Endothelial cell of umbilical vein (primary cell): ENCODE results near the gene EHF. TPM values are rescaled to one million over a fixed set of nuclear protein-coding genes. Genes with fewer than 3 reads are reported as not detected.
A peak's percentile ranks its signal among the peaks of the same experiment; 100 is the strongest.

Experiments
- BruUV-seq: library from RNA; stranded (reverse); fragments of 400-500 nt; replicated peaks from 2 replicates; lab custom pipeline; 2021; lab: Mats Ljungman, UMichigan
- CTCF ChIA-PET: fragments of 300-600, 350-600 bp; sonication (Branson Sonifier 250); formaldehyde crosslinking; loops from one replicate; lab custom pipeline; 2021; ENCODE audit warnings: antibody characterized with exemption, inconsistent platforms; lab: Charles Lee
- POLR2A ChIA-PET: fragments of 300-600, 350-600 bp; sonication (Branson Sonifier 250); formaldehyde crosslinking; loops from one replicate; lab custom pipeline; 2021; ENCODE audit warnings: antibody characterized with exemption, inconsistent platforms; lab: Charles Lee
- DNase-seq: peaks from one replicate; pipeline ENCODE4 v3.0.0-alpha.2; 2011; ENCODE audit warnings: low read depth, low spot score
- FAIRE-seq: peaks from 2 replicates; lab custom pipeline; 2011; peaks lifted over from hg19 to GRCh38; lab: Jason Lieb, UNC
- H2AFZ ChIP-seq: 2 replicates; pipeline ENCODE4 v1.6.0; 2012; ENCODE audit warnings: low read depth, low read length, control low read depth, inconsistent platforms
- H3K27ac ChIP-seq: 2 replicates; pipeline ENCODE4 v1.5.1; 2011; ENCODE audit warnings: low read depth, mild to moderate bottlenecking, control low read depth, low read length, moderate library complexity; ENCODE audit not compliant: insufficient read depth
- H3K27me3 ChIP-seq, 2 experiments: 2 replicates each; pipeline versions ENCODE4 v1.6.0 to v1.6.1; 2011; ENCODE audit warnings: low read length in 2 of 2, mixed read lengths in 1 of 2; ENCODE audit not compliant: control insufficient read depth in 2 of 2, insufficient read depth in 2 of 2
- H3K36me3 ChIP-seq, 2 experiments: 2 replicates in 1 of 2; 3 replicates in 1 of 2; pipeline ENCODE4 v1.5.1; 2011; ENCODE audit warnings: low read length in 2 of 2, mild to moderate bottlenecking in 1 of 2, moderate library complexity in 1 of 2; ENCODE audit not compliant: control insufficient read depth in 2 of 2, insufficient read depth in 2 of 2; ENCODE audit errors: extremely low read depth in 1 of 2
- H3K4me1 ChIP-seq: 3 replicates; pipeline ENCODE4 v1.5.1; 2011; ENCODE audit warnings: mild to moderate bottlenecking, low read length; ENCODE audit not compliant: control insufficient read depth, insufficient read depth; ENCODE audit errors: extremely low read depth
- H3K4me2 ChIP-seq: 2 replicates; pipeline ENCODE4 v1.6.1; 2011; ENCODE audit warnings: low read length, control low read depth, mixed read lengths; ENCODE audit not compliant: insufficient read depth
- H3K4me3 ChIP-seq, 3 experiments: fragments of 200-600 bp in 1 of 3; sonication (generic), shearing (Covaris generic) in 1 of 3; replicated peaks in 1 of 3; 2 replicates each; pipeline ENCODE4 v1.5.1; 2011 to 2016; ENCODE audit warnings: control low read depth in 3 of 3, low read length in 3 of 3, mild to moderate bottlenecking in 2 of 3, inconsistent platforms in 1 of 3, low read depth in 1 of 3, moderate library complexity in 1 of 3; ENCODE audit not compliant: insufficient read depth in 1 of 3
- H3K79me2 ChIP-seq: 2 replicates; pipeline ENCODE4 v1.6.0; 2012; ENCODE audit warnings: low read length, inconsistent platforms; ENCODE audit not compliant: control insufficient read depth, insufficient read depth
- H3K9ac ChIP-seq: replicated peaks from 2 replicates; pipeline ENCODE3; 2011; ENCODE audit warnings: low read length, control low read depth; ENCODE audit not compliant: insufficient read depth; ENCODE audit errors: extremely low read depth
- H3K9me1 ChIP-seq: replicated peaks from 3 replicates; pipeline ENCODE4 v1.6.0; 2011; ENCODE audit warnings: mild to moderate bottlenecking, low read length; ENCODE audit not compliant: control insufficient read depth, insufficient read depth; ENCODE audit errors: extremely low read depth
- H3K9me3 ChIP-seq: replicated peaks from 2 replicates; pipeline ENCODE4 v1.5.1; 2012; ENCODE audit warnings: low read length, inconsistent platforms; ENCODE audit not compliant: control insufficient read depth, insufficient read depth
- H4K20me1 ChIP-seq: replicated peaks from 2 replicates; pipeline ENCODE3; 2011; ENCODE audit warnings: mild to moderate bottlenecking, low read length; ENCODE audit not compliant: control insufficient read depth, insufficient read depth; ENCODE audit errors: extremely low read depth
- CTCF ChIP-seq, 2 donors: IDR thresholded peaks; 1 replicate in 1 of 2; 2 replicates in 1 of 2; pipeline ENCODE4 v1.5.1; 2011; ENCODE audit warnings: low read length in 2 of 2, mild to moderate bottlenecking in 2 of 2, moderate library complexity in 2 of 2, control low read depth in 1 of 2, inconsistent platforms in 1 of 2, low read depth in 1 of 2; ENCODE audit not compliant: insufficient read depth in 1 of 2; ENCODE audit errors: extremely low read depth in 1 of 2
- EZH2 ChIP-seq: IDR thresholded peaks from 2 replicates; pipeline ENCODE4 v1.6.1; 2012; ENCODE audit warnings: borderline replicate concordance, low read depth, mild to moderate bottlenecking, moderate library complexity, low read length, inconsistent platforms; ENCODE audit not compliant: severe bottlenecking
- FOS ChIP-seq: IDR thresholded peaks from 2 replicates; pipeline ENCODE4 v1.6.1; 2011; ENCODE audit warnings: mild to moderate bottlenecking, low read length, moderate library complexity, borderline replicate concordance; ENCODE audit not compliant: insufficient read depth
- GATA2 ChIP-seq: IDR thresholded peaks from 2 replicates; pipeline ENCODE4 v1.7.0; 2011; ENCODE audit warnings: low read depth, mild to moderate bottlenecking, moderate library complexity, mixed read lengths, low read length; ENCODE audit not compliant: insufficient read length, insufficient read depth
- JUN ChIP-seq: IDR thresholded peaks from 2 replicates; pipeline ENCODE4 v1.6.1; 2011; ENCODE audit warnings: borderline replicate concordance, low read depth; ENCODE audit not compliant: insufficient read length, insufficient read depth
- MAX ChIP-seq: IDR thresholded peaks from 2 replicates; pipeline ENCODE4 v1.6.1; 2011; ENCODE audit not compliant: insufficient read depth, insufficient read length
- MYC ChIP-seq: IDR thresholded peaks from one replicate; pipeline ENCODE4 v1.6.1; 2011; ENCODE audit warnings: mild to moderate bottlenecking, low read depth, low read length
- POLR2A ChIP-seq: IDR thresholded peaks from 2 replicates; pipeline ENCODE4 v1.6.1; 2012; ENCODE audit warnings: low read depth, mild to moderate bottlenecking, control low read depth, low read length
- POLR2AphosphoS5 ChIP-seq: IDR thresholded peaks from 2 replicates; pipeline ENCODE4 v1.6.1; 2012; ENCODE audit warnings: low read depth, mild to moderate bottlenecking, control low read depth, low read length, moderate library complexity; ENCODE audit not compliant: insufficient read depth
- dilution Hi-C: fragments of 300-500 bp; cut with MboI; formaldehyde crosslinking; loops from one replicate; pipeline ENCODE4 v1.15.0; 2019; ENCODE audit warnings: low sequenced_read_pairs; ENCODE audit not compliant: extremely low pct_ligation_motif_present
- intact Hi-C: fragments of 100-400 bp; cut with micrococcal nuclease; formaldehyde crosslinking; loops from one replicate; pipeline ENCODE4 v1.10.0; 2022
- polyA plus RNA-seq, 4 experiments: library from polyadenylated mRNA; depleted of rRNA in 3 of 4; stranded (reverse) in 3 of 4; unstranded in 1 of 4; fragments of >200 nt; gene quantifications; 2 replicates each; pipeline versions ENCODE4 v1.2.1 to v1.2.3, GENCODE V29; 2011 to 2012; ENCODE audit warnings: missing spikeins in 1 of 4
- total RNA-seq: library from RNA; stranded (reverse); gene quantifications from 2 replicates; pipeline ENCODE4 v1.2.3, GENCODE V29; 2021

The EHF gene
- total and polyA plus RNA-seq, 2 donors (not counting 3 experiments of a cell fraction or from before 2014, with no cell fraction given) = not detected

GRCh38 chr11:34644669-34645406 lies 23.9 kb downstream of the EHF start:
- POLR2A ChIA-PET = no interaction called here

GRCh38 chr11:34646431-34646830 lies 25.5 kb downstream of the EHF start:
- Histone ChIP-seq H3K27me3 (peaks cover 2 to 3% of the 10 kb centered on the region in 2 experiments), H2AFZ (no peak overlapping the region), H3K9ac (no peak overlapping the region), H3K9me1 (no peaks in the 10 kb centered on the region), H3K4me2 (no peak overlapping the region), H3K79me2 (no peaks in the 10 kb centered on the region), H3K4me1 (no peaks in the 10 kb centered on the region), H3K36me3 (no peaks in the 10 kb centered on the region), H4K20me1 (no peaks in the 10 kb centered on the region), H3K4me3 (no peak overlapping the region), H3K27ac (no peak overlapping the region), H3K9me3 (no peaks in the 10 kb centered on the region)
- FAIRE-seq (no peak), DNase-seq (no peak)
- dilution Hi-C loops (no loop called here), intact Hi-C loops (no loop called here)
- POLR2A ChIA-PET = no interaction called here
- BruUV-seq = no TSS peak
- TF ChIP-seq MAX = no peak
- TF ChIP-seq POLR2AphosphoS5 = no peak
- no peak for TF ChIP-seq CTCF (IDR thresholded peaks at IDR 0.05; ENCODE audit: extremely low read depth in 1 of 2, insufficient read depth in 1 of 2, low read depth in 1 of 2, low read length in 2 of 2)
- no peak for TF ChIP-seq JUN
- no peak for TF ChIP-seq POLR2A
- no peak for TF ChIP-seq EZH2
- TF ChIP-seq MYC = no peak
- no peak for TF ChIP-seq GATA2
- TF ChIP-seq FOS = no peak
- CTCF ChIA-PET = no interaction called here

More at GRCh38 chr11:34644669-34645406, 23.9 kb downstream of the EHF start:
- FAIRE-seq = no peak
- no peaks in the 10 kb centered on the region for H3K4me1 ChIP-seq
- TF ChIP-seq FOS (peak; percentile 26), MYC (no peak)
- H3K9ac ChIP-seq = no peak overlapping the region
- peaks cover 2 to 6% of the 10 kb centered on the region in 2 experiments for H3K27me3 ChIP-seq
- no peak overlapping the region for H3K27ac ChIP-seq
- no peaks in the 10 kb centered on the region for H3K79me2 ChIP-seq
- intact Hi-C loops = no loop called here
- dilution Hi-C loops = no loop called here
- DNase-seq = no peak
- H3K9me3 ChIP-seq = no peaks in the 10 kb centered on the region
- H3K4me3 ChIP-seq = no peak overlapping the region
- H3K9me1 ChIP-seq = no peaks in the 10 kb centered on the region
- H2AFZ ChIP-seq = no peak overlapping the region
- no TSS peak for BruUV-seq
- no peaks in the 10 kb centered on the region for H3K36me3 ChIP-seq
- no peaks in the 10 kb centered on the region for H4K20me1 ChIP-seq
- H3K4me2 ChIP-seq = no peak overlapping the region
- CTCF ChIA-PET = no interaction called here
